Thoracic aorta (tissue), 2 donors: ENCODE results near the gene STX16. TPM values are rescaled to one million over a fixed set of nuclear protein-coding genes. Genes with fewer than 3 reads are reported as not detected.

ENCODE experiments used
- ATAC-seq: fragments of 150-250 bp; one replicate; pipeline ENCODE4 v1.8.0; 2017; ENCODE audit warnings: low read depth; ENCODE audit not compliant: insufficient number of reproducible peaks, low FRiP score
- DNase-seq: peaks from one replicate; pipeline ENCODE4 v3.0.0-alpha.2; 2020; ENCODE audit warnings: low spot score
- H3K27ac ChIP-seq, 2 donors: fragments of 200-600 bp; sonication (generic); 1 replicate in 1 of 2; 2 replicates in 1 of 2; pipeline ENCODE4 v1.5.1; 2016; ENCODE audit warnings: mild to moderate bottlenecking in 2 of 2, moderate library complexity in 2 of 2
- H3K27me3 ChIP-seq: fragments of 200-600 bp; sonication (generic); replicated peaks from 2 replicates; pipeline ENCODE4 v1.6.0; 2016; ENCODE audit warnings: mild to moderate bottlenecking; ENCODE audit not compliant: insufficient read depth
- H3K36me3 ChIP-seq: fragments of 200-600 bp; sonication (generic); one replicate; pipeline ENCODE4 v1.5.1; 2016
- H3K4me1 ChIP-seq, 2 donors: fragments of 200-600 bp; sonication (generic); 1 replicate in 1 of 2; 2 replicates in 1 of 2; pipeline versions ENCODE4 v1.5.1 to v1.6.0; 2016; ENCODE audit warnings: low read depth in 2 of 2, mild to moderate bottlenecking in 1 of 2; ENCODE audit not compliant: control insufficient read depth in 1 of 2
- H3K4me3 ChIP-seq: fragments of 200-600 bp; sonication (generic); 2 replicates; pipeline ENCODE4 v1.5.1; 2016; ENCODE audit warnings: mild to moderate bottlenecking
- H3K9me3 ChIP-seq: fragments of 200-600 bp; sonication (generic); 2 replicates; pipeline ENCODE4 v1.5.1; 2016
- total RNA-seq, 2 donors: library from RNA; depleted of rRNA; stranded (reverse); fragments of >200 nt; gene quantifications; one replicate each; pipeline versions ENCODE4 v1.1.0 to v1.2.3, GENCODE V29; 2016
- TF ChIP-seq, protein P1 (sequence below): fragments of 200-600 bp; sonication (generic); IDR thresholded peaks from one replicate; pipeline ENCODE4 v1.5.1; 2019; ENCODE audit warnings: antibody characterized with exemption

Gene STX16
- total RNA-seq, 2 donors from 2014 or later: 66.3 to 109 TPM

DNA sequence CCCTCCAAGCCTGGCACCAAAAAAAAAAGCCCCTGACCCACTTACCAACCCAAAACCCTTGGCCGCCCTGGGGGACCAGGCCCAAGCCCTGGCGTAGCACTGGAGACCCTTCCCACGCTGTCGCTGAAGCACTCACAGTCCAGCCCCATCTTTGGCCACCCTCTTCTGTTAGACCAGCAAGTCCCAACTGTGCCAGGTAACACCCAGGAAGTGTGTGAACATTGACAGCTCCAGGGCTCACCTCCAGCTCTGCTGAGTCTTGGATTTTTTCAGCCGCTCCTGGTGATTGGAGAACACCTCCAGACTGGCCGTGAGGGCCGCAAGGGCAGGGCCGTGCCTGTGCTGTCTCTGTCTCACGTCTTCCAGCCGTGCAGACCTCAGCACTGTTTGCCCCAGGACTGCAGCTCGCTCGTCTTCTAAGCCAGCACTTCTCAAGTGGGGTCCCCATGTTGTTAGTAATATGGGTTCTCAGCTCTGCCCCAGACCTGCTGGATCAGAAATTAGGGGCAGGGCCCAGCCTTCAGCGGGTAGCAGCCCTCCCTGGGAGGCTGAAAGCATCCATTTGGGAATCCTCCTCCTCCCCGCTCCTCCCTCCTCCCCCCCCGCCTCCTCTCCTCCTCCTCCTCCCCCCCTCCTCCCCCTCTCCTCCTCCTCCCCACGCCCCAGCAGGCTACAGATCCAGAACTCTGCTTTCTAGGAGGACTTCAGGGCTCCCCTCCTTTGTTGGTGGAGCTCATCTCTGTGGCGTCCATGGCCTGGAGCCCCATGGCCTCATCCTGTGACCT lies 59.6 kb downstream of the STX16 start:
- H3K4me3 ChIP-seq: no peak overlapping the region
- peaks cover 4% of the 10 kb centered on the region for H3K36me3 ChIP-seq
- H3K27ac ChIP-seq: no peak overlapping the region
- TF ChIP-seq, protein P1, sequence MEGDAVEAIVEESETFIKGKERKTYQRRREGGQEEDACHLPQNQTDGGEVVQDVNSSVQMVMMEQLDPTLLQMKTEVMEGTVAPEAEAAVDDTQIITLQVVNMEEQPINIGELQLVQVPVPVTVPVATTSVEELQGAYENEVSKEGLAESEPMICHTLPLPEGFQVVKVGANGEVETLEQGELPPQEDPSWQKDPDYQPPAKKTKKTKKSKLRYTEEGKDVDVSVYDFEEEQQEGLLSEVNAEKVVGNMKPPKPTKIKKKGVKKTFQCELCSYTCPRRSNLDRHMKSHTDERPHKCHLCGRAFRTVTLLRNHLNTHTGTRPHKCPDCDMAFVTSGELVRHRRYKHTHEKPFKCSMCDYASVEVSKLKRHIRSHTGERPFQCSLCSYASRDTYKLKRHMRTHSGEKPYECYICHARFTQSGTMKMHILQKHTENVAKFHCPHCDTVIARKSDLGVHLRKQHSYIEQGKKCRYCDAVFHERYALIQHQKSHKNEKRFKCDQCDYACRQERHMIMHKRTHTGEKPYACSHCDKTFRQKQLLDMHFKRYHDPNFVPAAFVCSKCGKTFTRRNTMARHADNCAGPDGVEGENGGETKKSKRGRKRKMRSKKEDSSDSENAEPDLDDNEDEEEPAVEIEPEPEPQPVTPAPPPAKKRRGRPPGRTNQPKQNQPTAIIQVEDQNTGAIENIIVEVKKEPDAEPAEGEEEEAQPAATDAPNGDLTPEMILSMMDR: no peak
- no peak for ATAC-seq
- no peak for DNase-seq
- no peaks in the 10 kb centered on the region for H3K27me3 ChIP-seq
- H3K9me3 ChIP-seq: no peaks in the 10 kb centered on the region
- H3K4me1 ChIP-seq: no peaks in the 10 kb centered on the region

DNA sequence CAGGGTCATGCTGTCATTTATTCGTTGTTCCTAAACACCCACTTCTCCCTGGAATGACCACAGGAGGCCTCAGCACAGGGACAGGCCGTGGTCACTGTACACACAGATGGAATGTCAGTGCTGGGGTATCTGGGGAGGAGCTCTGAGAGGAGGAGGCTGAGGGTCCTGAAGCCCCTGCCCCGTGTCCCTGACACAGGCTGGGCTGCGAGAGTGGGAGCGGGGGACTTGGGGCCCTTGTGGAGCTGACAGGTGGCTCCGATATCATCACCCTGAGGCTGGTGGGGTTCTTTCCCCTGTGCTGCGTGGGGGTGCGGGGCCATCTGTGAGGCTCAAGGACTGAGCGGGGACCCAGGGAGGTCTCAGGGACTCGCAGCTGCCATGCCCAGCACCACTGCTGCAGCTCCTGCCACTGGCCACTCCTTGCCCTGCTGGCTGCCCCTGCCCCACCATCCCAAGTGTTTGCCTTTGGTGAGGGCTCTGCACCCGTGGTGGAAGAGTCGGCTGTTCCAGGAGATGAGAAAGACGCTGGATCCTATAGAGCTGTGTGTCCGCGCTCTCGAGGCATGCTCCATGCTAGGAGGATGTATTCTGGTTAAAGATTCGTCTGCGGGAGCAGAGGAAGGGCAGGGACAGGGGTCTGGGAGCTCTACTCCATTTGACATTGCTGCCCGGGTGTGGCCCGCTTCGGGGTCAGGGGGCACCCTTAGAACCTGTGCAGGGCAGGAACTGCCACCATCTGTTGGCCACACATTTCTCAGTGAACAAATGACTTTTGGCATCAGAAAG lies 60.4 kb downstream of the STX16 start:
- Histone ChIP-seq H3K27me3 (no peaks in the 10 kb centered on the region), H3K27ac (no peak overlapping the region), H3K9me3 (no peaks in the 10 kb centered on the region), H3K4me1 (no peaks in the 10 kb centered on the region), H3K36me3 (peaks cover 4% of the 10 kb centered on the region), H3K4me3 (no peak overlapping the region)
- ATAC-seq (no peak), DNase-seq (no peak)
- TF ChIP-seq, protein P1: no peak

DNA sequence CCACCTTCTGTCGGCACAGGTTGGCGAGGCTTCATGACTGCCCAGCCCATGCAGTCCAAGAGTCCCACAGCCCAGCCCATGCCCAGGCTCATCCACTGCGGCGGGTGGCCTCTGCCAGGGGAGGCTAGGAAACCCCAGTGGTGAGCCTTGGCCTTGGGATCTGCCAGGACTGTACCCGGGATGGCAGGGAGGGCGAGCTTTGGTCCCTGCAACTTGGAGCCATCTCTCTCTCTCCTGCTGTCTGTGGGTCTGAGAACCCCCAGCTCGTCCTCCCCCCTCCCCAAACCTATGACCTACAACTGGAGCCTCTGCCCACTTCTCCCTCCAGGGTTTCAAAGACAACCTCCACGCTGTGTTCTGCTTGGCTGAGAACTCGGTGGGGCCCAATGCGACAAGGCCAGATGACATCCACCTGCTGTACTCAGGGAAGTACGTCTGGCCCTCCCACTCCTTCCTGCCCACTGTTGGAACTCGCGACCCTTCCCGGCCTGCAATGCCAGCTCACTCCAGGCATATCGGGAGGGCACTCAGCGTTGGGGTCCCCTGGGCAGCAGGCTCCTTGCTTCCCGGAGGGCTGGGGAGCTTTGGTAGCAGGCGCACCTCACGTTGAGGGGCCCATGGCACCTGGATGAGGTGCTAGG lies 61.2 kb downstream of the STX16 start:
- Histone ChIP-seq H3K36me3 (peaks cover 4% of the 10 kb centered on the region), H3K27ac (no peak overlapping the region), H3K4me1 (no peaks in the 10 kb centered on the region)

DNA sequence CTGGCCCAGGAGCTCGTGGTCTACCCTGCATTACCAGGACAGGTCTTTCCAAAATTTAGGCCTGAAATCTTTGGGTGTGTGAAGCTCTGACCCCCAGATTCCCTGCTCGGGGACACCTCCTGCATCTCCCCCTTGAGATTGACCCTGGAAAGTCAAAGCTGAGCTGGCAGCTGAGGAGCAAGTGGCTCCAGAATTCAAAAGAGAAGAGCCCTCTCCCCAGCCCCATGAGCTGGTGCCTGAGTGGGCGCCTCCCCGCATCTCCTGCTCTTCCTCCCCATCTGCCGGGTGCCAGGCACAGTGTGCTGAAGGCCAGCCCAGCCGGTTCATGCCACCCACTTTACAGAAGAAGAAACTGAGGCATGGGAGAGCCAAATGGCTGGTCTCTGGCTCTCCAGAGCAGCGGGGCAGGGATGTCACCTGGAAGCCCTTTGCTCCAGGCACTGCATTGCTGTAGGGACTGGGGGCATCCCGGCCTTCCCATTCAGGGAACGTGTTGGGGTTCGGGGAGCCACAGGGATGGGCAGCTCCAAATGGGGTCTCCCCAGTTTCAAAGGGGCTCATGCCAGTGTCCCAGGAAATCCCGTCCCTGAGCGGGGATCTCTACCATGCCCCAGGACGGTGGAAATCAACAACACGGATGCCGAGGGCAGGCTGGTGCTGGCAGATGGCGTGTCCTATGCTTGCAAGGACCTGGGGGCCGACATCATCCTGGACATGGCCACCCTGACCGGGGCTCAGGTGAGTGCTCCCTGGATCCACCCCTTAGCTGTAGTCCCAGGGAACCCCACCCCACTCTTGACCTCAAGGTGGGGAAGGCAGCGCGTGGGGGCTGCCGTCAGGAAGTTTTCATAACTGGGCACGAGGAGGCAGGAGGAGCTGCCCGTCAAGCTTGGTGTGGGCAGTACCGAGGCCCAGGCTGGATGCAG lies 62.0 kb downstream of the STX16 start:
- no peaks in the 10 kb centered on the region for H3K9me3 ChIP-seq
- no peaks in the 10 kb centered on the region for H3K27me3 ChIP-seq
- TF ChIP-seq, protein P1: no peak
- ATAC-seq (no peak), DNase-seq (no peak)
- no peaks in the 10 kb centered on the region for H3K4me1 ChIP-seq
- H3K36me3 ChIP-seq: peaks cover 4% of the 10 kb centered on the region
- no peak overlapping the region for H3K27ac ChIP-seq
- H3K4me3 ChIP-seq: no peak overlapping the region

More for the DNA sequence above, 61.2 kb downstream of the STX16 start:
- Histone ChIP-seq H3K9me3 (no peaks in the 10 kb centered on the region), H3K27me3 (no peaks in the 10 kb centered on the region), H3K4me3 (no peak overlapping the region)
- no peak for ATAC-seq
- TF ChIP-seq, protein P1: no peak
- DNase-seq: no peak
